HepG2 (cell line): ENCODE data around the gene CYP26A1. TPM values are rescaled to one million over a fixed set of nuclear protein-coding genes. Genes with fewer than 3 reads are reported as not detected.

Experiments used
- ATAD3A ChIP-seq: sonication (generic); formaldehyde crosslinking; IDR thresholded peaks from 2 replicates; pipeline ENCODE4 v1.4.0; 2020; ENCODE audit warnings: missing genetic modification reagents
- ATF1 ChIP-seq: IDR thresholded peaks from 2 replicates; pipeline ENCODE4 v1.6.1; 2016; ENCODE audit warnings: mild to moderate bottlenecking, control low read depth
- CENPX ChIP-seq: sonication (generic); formaldehyde crosslinking; IDR thresholded peaks from 2 replicates; pipeline ENCODE4 v1.9.0; 2021; ENCODE audit warnings: mild to moderate bottlenecking, missing genetic modification reagents, moderate library complexity
- CHCHD3 ChIP-seq: sonication (generic); formaldehyde crosslinking; IDR thresholded peaks from 2 replicates; pipeline ENCODE4 v1.8.0; 2022; ENCODE audit warnings: mild to moderate bottlenecking, missing genetic modification reagents, moderate library complexity
- EEA1 ChIP-seq: sonication (generic); formaldehyde crosslinking; IDR thresholded peaks from 2 replicates; pipeline ENCODE4 v1.5.1; 2020; ENCODE audit warnings: mild to moderate bottlenecking, missing genetic modification reagents, borderline replicate concordance
- FOXO1 ChIP-seq: sonication (generic); formaldehyde crosslinking; IDR thresholded peaks from 2 replicates; pipeline ENCODE4 v1.4.0; 2020; ENCODE audit warnings: missing genetic modification reagents
- FOXP1 ChIP-seq, 2 experiments: fragments of 450-650 bp in 1 of 2; IDR thresholded peaks; 2 replicates each; pipeline ENCODE4 v1.6.1; 2017 to 2018; ENCODE audit warnings: antibody characterized with exemption in 1 of 2
- HNF4G ChIP-seq, 2 experiments: sonication (generic) in 1 of 2; formaldehyde crosslinking in 1 of 2; IDR thresholded peaks; 2 replicates each; pipeline versions ENCODE4 v1.4.0 to v1.6.1; 2011 to 2020; ENCODE audit warnings: borderline replicate concordance in 2 of 2, low read depth in 2 of 2, mild to moderate bottlenecking in 2 of 2, low read length in 1 of 2, missing genetic modification reagents in 1 of 2, moderate library complexity in 1 of 2
- KDM5B ChIP-seq: sonication (generic); formaldehyde crosslinking; IDR thresholded peaks from 2 replicates; pipeline ENCODE4 v1.4.0; 2020; ENCODE audit warnings: missing genetic modification reagents, mild to moderate bottlenecking, borderline replicate concordance
- POGZ ChIP-seq: sonication (generic); formaldehyde crosslinking; IDR thresholded peaks from 2 replicates; pipeline ENCODE4 v1.4.0; 2020; ENCODE audit warnings: mild to moderate bottlenecking, missing genetic modification reagents
- RAD21 ChIP-seq: fragments of 450-650 bp; formaldehyde crosslinking; IDR thresholded peaks from 2 replicates; pipeline ENCODE4 v1.5.0; 2020; ENCODE audit warnings: mild to moderate bottlenecking
- ZBTB7A ChIP-seq: sonication (generic); formaldehyde crosslinking; IDR thresholded peaks from 2 replicates; pipeline ENCODE4 v1.8.0; 2022; ENCODE audit warnings: mild to moderate bottlenecking, missing genetic modification reagents
- ZFP1 ChIP-seq: IDR thresholded peaks from 2 replicates; pipeline ENCODE4 v1.6.1; 2016
- ZNF530 ChIP-seq: sonication (generic); formaldehyde crosslinking; IDR thresholded peaks from 2 replicates; pipeline ENCODE4 v1.5.0; 2020; ENCODE audit warnings: low read depth, mild to moderate bottlenecking, missing genetic modification reagents
- ZNF670 ChIP-seq: sonication (generic); formaldehyde crosslinking; IDR thresholded peaks from 2 replicates; pipeline ENCODE4 v1.8.0; 2022; ENCODE audit warnings: mild to moderate bottlenecking, missing genetic modification reagents, borderline replicate concordance
- ZNF879 ChIP-seq: sonication (generic); formaldehyde crosslinking; IDR thresholded peaks from 2 replicates; pipeline ENCODE4 v1.8.1; 2023; ENCODE audit warnings: missing genetic modification reagents
- polyA plus RNA-seq, 8 experiments: library from polyadenylated mRNA; depleted of rRNA in 3 of 8; stranded (reverse) in 7 of 8; unstranded in 1 of 8; fragments of >200 nt; fragmentation: Illumina TruSeq in 4 of 8; extraction: Trizol in 4 of 8; gene quantifications; 2 replicates each; pipeline versions ENCODE4 v1.2.1 to v1.2.3, GENCODE V29; 2011 to 2016; ENCODE audit warnings: low read depth in 4 of 8, missing spikeins in 1 of 8, mixed read lengths in 1 of 8; ENCODE audit not compliant: insufficient read depth in 1 of 8
- total RNA-seq, 5 experiments: library from RNA; depleted of rRNA; stranded (reverse); fragments of >200 nt; fragmentation: Illumina TruSeq; extraction: Trizol; gene quantifications; 2 replicates each; pipeline ENCODE4 v1.2.3, GENCODE V29; 2016; ENCODE audit warnings: low read depth in 1 of 5
- TF ChIP-seq, protein P1 (sequence below): sonication (generic); formaldehyde crosslinking; IDR thresholded peaks from one replicate; pipeline ENCODE4 v1.5.1; 2020; ENCODE audit warnings: mild to moderate bottlenecking, missing genetic modification reagents; ENCODE audit errors: not compliant biosample characterization
- TF ChIP-seq, protein P2 (sequence below): IDR thresholded peaks from 2 replicates; pipeline ENCODE4 v1.4.0; 2020; ENCODE audit warnings: mild to moderate bottlenecking, missing genetic modification reagents

Gene CYP26A1
- total and polyA plus RNA-seq, 2 of the 13 experiments (the other 11 are each of a cell fraction or from before 2014, with no cell fraction given): 0.15 TPM; not detected in 1

DNA sequence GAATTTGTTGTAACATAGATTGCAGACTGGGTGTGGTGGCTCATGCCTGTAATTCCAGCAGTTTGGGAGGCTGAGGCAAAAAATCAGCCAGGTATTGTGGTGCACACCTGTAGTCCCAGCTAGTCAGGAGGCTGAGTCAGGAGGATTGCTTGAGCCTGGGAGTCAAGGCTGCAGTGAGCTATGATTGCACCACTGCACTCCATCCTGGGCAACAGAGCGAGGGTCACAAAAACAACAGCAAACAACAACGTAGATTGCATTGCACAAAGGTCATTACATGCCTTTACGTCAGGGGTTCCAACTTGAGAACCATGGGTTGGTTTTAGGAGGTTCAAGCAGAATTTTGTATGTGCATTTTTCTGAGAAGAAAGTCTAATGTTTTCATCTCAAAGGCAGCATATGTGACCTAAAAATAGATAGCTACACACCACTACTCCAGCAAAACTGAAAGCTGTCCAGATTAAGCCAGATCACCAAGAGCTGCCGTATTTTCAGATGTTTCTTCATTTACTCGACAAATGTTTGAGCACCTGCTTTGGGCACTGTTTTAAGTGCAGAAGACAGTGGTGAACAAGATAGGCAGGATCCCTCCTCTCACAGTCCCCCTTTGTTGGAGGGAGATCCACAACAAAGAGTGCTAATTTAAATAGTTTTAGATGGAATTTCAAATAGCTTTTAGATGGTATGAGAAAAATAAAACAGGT lies 41.4 kb upstream of the CYP26A1 start (continued):
- no peak for TF ChIP-seq CENPX
- TF ChIP-seq ZNF670 (CRISPR knock-in tag): 0 out of 2 replicates have a peak, but pooled peaks have one; percentile 36
- TF ChIP-seq RAD21 (CRISPR knock-in tag): no peak
- TF ChIP-seq ZBTB7A (CRISPR knock-in tag): no peak
- TF ChIP-seq, protein P1, sequence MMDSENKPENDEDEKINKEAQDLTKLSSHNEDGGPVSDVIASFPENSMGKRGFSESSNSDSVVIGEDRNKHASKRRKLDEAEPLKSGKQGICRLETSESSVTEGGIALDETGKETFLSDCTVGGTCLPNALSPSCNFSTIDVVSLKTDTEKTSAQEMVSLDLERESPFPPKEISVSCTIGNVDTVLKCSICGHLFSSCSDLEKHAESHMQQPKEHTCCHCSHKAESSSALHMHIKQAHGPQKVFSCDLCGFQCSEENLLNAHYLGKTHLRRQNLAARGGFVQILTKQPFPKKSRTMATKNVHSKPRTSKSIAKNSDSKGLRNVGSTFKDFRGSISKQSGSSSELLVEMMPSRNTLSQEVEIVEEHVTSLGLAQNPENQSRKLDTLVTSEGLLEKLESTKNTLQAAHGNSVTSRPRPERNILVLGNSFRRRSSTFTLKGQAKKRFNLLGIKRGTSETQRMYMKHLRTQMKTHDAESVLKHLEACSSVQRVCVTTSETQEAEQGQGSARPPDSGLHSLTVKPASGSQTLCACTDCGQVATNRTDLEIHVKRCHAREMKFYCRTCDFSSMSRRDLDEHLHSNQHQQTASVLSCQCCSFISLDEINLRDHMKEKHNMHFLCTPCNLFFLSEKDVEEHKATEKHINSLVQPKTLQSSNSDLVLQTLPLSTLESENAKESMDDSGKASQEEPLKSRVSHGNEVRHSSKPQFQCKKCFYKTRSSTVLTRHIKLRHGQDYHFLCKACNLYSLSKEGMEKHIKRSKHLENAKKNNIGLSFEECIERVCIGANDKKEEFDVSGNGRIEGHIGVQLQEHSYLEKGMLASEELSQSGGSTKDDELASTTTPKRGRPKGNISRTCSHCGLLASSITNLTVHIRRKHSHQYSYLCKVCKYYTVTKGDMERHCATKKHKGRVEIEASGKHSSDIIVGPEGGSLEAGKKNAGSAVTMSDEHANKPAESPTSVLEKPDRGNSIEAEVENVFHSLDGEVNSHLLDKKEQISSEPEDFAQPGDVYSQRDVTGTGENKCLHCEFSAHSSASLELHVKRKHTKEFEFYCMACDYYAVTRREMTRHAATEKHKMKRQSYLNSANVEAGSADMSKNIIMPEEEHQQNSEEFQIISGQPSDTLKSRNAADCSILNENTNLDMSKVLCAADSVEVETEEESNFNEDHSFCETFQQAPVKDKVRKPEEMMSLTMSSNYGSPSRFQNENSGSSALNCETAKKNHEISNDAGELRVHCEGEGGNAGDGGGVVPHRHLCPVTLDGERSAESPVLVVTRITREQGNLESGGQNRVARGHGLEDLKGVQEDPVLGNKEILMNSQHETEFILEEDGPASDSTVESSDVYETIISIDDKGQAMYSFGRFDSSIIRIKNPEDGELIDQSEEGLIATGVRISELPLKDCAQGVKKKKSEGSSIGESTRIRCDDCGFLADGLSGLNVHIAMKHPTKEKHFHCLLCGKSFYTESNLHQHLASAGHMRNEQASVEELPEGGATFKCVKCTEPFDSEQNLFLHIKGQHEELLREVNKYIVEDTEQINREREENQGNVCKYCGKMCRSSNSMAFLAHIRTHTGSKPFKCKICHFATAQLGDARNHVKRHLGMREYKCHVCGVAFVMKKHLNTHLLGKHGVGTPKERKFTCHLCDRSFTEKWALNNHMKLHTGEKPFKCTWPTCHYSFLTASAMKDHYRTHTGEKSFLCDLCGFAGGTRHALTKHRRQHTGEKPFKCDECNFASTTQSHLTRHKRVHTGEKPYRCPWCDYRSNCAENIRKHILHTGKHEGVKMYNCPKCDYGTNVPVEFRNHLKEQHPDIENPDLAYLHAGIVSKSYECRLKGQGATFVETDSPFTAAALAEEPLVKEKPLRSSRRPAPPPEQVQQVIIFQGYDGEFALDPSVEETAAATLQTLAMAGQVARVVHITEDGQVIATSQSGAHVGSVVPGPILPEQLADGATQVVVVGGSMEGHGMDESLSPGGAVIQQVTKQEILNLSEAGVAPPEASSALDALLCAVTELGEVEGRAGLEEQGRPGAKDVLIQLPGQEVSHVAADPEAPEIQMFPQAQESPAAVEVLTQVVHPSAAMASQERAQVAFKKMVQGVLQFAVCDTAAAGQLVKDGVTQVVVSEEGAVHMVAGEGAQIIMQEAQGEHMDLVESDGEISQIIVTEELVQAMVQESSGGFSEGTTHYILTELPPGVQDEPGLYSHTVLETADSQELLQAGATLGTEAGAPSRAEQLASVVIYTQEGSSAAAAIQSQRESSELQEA (CRISPR knock-in tag): no peak
- TF ChIP-seq ZNF530 (CRISPR knock-in tag): no peak
- TF ChIP-seq KDM5B: no peak
- TF ChIP-seq, protein P2, sequence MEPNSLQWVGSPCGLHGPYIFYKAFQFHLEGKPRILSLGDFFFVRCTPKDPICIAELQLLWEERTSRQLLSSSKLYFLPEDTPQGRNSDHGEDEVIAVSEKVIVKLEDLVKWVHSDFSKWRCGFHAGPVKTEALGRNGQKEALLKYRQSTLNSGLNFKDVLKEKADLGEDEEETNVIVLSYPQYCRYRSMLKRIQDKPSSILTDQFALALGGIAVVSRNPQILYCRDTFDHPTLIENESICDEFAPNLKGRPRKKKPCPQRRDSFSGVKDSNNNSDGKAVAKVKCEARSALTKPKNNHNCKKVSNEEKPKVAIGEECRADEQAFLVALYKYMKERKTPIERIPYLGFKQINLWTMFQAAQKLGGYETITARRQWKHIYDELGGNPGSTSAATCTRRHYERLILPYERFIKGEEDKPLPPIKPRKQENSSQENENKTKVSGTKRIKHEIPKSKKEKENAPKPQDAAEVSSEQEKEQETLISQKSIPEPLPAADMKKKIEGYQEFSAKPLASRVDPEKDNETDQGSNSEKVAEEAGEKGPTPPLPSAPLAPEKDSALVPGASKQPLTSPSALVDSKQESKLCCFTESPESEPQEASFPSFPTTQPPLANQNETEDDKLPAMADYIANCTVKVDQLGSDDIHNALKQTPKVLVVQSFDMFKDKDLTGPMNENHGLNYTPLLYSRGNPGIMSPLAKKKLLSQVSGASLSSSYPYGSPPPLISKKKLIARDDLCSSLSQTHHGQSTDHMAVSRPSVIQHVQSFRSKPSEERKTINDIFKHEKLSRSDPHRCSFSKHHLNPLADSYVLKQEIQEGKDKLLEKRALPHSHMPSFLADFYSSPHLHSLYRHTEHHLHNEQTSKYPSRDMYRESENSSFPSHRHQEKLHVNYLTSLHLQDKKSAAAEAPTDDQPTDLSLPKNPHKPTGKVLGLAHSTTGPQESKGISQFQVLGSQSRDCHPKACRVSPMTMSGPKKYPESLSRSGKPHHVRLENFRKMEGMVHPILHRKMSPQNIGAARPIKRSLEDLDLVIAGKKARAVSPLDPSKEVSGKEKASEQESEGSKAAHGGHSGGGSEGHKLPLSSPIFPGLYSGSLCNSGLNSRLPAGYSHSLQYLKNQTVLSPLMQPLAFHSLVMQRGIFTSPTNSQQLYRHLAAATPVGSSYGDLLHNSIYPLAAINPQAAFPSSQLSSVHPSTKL (CRISPR knock-in tag): 0 out of 2 replicates have a peak, but pooled peaks have one; percentile 13
- no peak for TF ChIP-seq ZFP1 (CRISPR knock-in tag)
- TF ChIP-seq ZNF879 (CRISPR knock-in tag): no peak
- 0 out of 2 replicates have a peak, but pooled peaks have one; percentile 35 for TF ChIP-seq FOXO1
- peak; percentile 49; the same call in 1 of the 2 replicates for TF ChIP-seq FOXP1 (IDR thresholded peaks at IDR 0.05)
- TF ChIP-seq FOXP1 (CRISPR knock-in tag; IDR thresholded peaks at IDR 0.05): peak; percentile 87
- no peak for TF ChIP-seq EEA1 (CRISPR knock-in tag)
- no peak for TF ChIP-seq ATF1 (CRISPR knock-in tag)
- no peak for TF ChIP-seq ATAD3A (CRISPR knock-in tag)
- no peak for TF ChIP-seq HNF4G (IDR thresholded peaks at IDR 0.05; ENCODE audit: borderline replicate concordance, low read depth, low read length)
- no peak for TF ChIP-seq HNF4G (CRISPR knock-in tag; IDR thresholded peaks at IDR 0.05; ENCODE audit: borderline replicate concordance, low read depth)
- peak; percentile 79 for TF ChIP-seq POGZ
- no peak for TF ChIP-seq CHCHD3 (CRISPR knock-in tag)
